GM12891 (cell line): ENCODE results near the gene CLN5.
"Not testable (repeated sequence)": the region's sequence is repeated elsewhere in the genome, so short reads cannot be mapped to it uniquely, and the experiment has no call there.

Source experiments
- DNase-seq: peaks from one replicate; pipeline ENCODE4 v3.0.0; 2011; ENCODE audit warnings: low spot score; ENCODE audit not compliant: insufficient read length
- FAIRE-seq: peaks from 2 replicates; lab custom pipeline; 2011; peaks lifted over from hg19 to GRCh38; lab: Jason Lieb, UNC
- PAX5 ChIP-seq: IDR thresholded peaks from 2 replicates; pipeline ENCODE4 v1.6.1; 2011; ENCODE audit warnings: low read length, moderate library complexity, mild to moderate bottlenecking; ENCODE audit not compliant: insufficient read depth, severe bottlenecking
- POLR2A ChIP-seq: IDR thresholded peaks from 2 replicates; pipeline ENCODE4 v1.6.1; 2011; ENCODE audit warnings: low read depth, low read length, control low read depth
- POLR2AphosphoS5 ChIP-seq: IDR thresholded peaks from 2 replicates; pipeline ENCODE4 v1.6.1; 2011; ENCODE audit warnings: low read depth, low read length, control low read depth
- POU2F2 ChIP-seq: IDR thresholded peaks from 2 replicates; pipeline ENCODE4 v1.6.1; 2011; ENCODE audit warnings: low read depth, mild to moderate bottlenecking, control low read depth, low read length, moderate library complexity
- SPI1 ChIP-seq: IDR thresholded peaks from 2 replicates; pipeline ENCODE4 v1.6.1; 2011; ENCODE audit warnings: low read depth, low read length, control low read depth
- TAF1 ChIP-seq: IDR thresholded peaks from 2 replicates; pipeline ENCODE4 v1.6.1; 2011; ENCODE audit warnings: low read depth, low read length, control low read depth

The CLN5 gene

DNA sequence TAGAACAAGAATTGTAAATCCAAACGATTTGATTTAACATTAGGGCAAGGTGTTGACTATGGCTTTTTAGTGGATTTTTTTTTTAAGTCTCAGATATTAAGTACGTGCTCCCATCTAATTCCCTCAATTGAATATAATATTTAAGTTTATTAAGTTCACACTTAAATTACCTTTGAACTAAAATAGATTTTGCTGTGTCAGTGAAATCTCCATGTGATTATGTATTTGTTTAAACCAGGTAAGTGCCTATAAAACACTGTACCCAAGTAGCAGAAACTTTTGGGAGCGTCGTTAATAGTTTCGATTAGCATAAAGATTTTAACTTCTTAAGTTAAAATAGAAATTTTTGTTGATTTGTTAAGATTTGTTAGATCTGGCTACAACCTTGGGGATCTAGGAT lies 1.6 kb downstream of the CLN5 start:
- DNase-seq (no peak), FAIRE-seq (no peak)
- TF ChIP-seq POLR2AphosphoS5 = no peak

GRCh38 chr13:76994281-76994680 lies 2.4 kb downstream of the CLN5 start:
- no peak for TF ChIP-seq POU2F2
- no peak for TF ChIP-seq POLR2AphosphoS5
- TF ChIP-seq SPI1 = no peak
- no peak for FAIRE-seq

DNA sequence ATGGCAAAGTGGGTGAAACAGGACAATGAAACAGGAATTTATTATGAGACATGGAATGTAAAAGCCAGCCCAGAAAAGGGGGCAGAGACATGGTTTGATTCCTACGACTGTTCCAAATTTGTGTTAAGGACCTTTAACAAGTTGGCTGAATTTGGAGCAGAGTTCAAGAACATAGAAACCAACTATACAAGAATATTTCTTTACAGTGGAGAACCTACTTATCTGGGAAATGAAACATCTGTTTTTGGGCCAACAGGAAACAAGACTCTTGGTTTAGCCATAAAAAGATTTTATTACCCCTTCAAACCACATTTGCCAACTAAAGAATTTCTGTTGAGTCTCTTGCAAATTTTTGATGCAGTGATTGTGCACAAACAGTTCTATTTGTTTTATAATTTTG lies 8.6 kb downstream of the CLN5 start:
- FAIRE-seq (no peak), DNase-seq (no peak)
- TF ChIP-seq POLR2AphosphoS5 = no peak
- TF ChIP-seq POLR2A = no peak
- TF ChIP-seq POU2F2 = no peak
- no peak for TF ChIP-seq SPI1

More at GRCh38 chr13:76994281-76994680, 2.4 kb downstream of the CLN5 start:
- no peak for DNase-seq

GRCh38 chr13:77001540-77001939 lies 9.7 kb downstream of the CLN5 start:
- FAIRE-seq = peak; percentile 74
- TF ChIP-seq POU2F2 = no peak
- no peak for TF ChIP-seq SPI1
- TF ChIP-seq POLR2A = no peak
- no peak for TF ChIP-seq PAX5
- TF ChIP-seq TAF1 = no peak
- TF ChIP-seq POLR2AphosphoS5 = no peak
- DNase-seq = no peak

DNA sequence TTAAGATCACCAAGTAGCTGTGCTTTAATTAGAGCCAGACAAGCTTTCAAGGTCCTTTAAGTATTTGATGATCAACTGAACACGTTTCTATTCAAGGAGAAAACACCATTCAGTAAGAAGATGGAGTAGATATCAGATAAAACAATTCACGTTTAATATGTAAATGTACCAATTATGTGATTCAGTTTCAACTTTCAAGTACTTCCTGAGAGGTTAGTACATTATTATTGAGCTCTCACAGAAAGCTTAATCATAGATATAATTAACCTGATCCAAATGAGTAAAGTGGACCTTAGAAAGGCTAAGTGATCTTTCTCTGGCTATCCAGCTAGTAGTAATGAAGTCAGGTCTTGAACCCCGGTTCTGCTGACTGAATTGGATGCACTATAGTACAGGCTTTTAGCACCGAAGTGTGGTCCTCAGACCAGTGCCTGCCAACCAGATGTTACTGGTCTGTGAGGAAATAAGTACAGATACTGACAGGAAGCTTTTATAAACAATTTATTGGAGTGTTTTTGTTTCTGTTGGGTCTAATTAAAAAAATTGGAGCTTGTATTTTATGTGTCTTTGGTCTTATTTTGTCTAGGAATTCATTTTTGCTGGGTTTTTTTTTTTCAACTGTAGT lies 10.2 kb downstream of the CLN5 start:
- 0 out of 2 replicates have a peak, but pooled peaks have one; percentile 1 for TF ChIP-seq POLR2A
- TF ChIP-seq PAX5 = no peak
- FAIRE-seq (no peak), DNase-seq (no peak)

- no peak for TF ChIP-seq POLR2AphosphoS5
- DNase-seq = no peak
- peak; percentile 41 for FAIRE-seq
These were observed 10.8 kb downstream of the CLN5 start for GRCh38 chr13:77002590-77003190.

DNA sequence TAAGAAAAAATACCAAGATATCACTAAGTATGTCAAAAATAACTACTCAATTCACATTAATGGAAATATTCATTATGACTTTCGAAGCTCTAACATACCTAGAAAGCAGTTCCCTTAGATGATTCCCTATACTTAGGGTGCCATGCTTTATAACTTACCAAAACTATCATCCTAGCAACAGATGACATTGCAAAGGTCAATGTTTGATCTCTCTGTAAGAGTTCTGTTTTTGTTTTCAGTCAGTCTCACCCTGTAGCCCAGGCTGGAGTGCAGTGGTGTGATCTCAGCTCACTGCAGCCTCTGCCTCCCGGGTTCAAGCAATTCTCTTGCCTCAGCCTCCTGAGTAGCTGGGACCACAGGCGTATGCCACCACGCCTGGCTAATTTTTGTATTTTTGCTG lies 16.5 kb downstream of the CLN5 start:
- FAIRE-seq, DNase-seq: not testable (repeated sequence)

DNA sequence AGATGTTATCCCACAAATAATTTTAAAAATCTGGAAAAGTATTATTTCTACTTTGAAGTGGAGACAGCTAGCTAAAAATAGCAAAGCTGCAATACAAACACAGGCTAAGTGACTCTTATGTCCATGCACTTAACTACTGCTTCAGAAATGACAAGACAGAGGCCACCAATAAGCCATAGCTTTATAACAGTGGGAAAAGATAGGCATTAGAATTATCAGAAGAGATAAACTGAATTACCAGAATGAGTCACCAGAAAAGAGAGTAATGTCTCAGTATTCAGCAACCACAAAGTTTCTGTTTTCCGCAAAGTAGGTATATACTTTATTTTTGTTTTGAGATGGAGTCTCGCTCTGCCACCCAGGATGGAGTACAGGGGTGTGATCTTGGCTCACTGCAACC lies 17.1 kb downstream of the CLN5 start:
- DNase-seq (no peak), FAIRE-seq (no peak)
- TF ChIP-seq SPI1 = no peak
- no peak for TF ChIP-seq TAF1
- TF ChIP-seq POU2F2 = no peak
- TF ChIP-seq POLR2A = no peak

GRCh38 chr13:77009719-77010118 lies 17.8 kb downstream of the CLN5 start:
- DNase-seq, FAIRE-seq: not testable (repeated sequence)

GRCh38 chr13:77013853-77014542 lies 22.1 kb downstream of the CLN5 start:
- TF ChIP-seq SPI1 = no peak
- no peak for TF ChIP-seq POLR2AphosphoS5
- no peak for FAIRE-seq
- DNase-seq = no peak

- DNase-seq (no peak), FAIRE-seq (no peak)
- peak; percentile 53 for TF ChIP-seq SPI1
- TF ChIP-seq POLR2AphosphoS5 = no peak
- TF ChIP-seq PAX5 = no peak
These were observed 23.2 kb downstream of the CLN5 start for GRCh38 chr13:77014906-77015685.
